HEK293 (cell line): ENCODE results near the gene GM2A.

Experiments
- BCL11A ChIP-seq: fragments of 450-650 bp; formaldehyde crosslinking; IDR thresholded peaks from 2 replicates; pipeline ENCODE4 v1.5.1; 2016; ENCODE audit warnings: low read depth, missing biosample characterization, missing genetic modification characterization
- CTCF ChIP-seq: fragments of 450-650 bp; formaldehyde crosslinking; IDR thresholded peaks from 2 replicates; pipeline ENCODE4 v1.5.1; 2016; ENCODE audit warnings: missing biosample characterization, missing genetic modification characterization
- GLIS2 ChIP-seq: fragments of 450-650 bp; formaldehyde crosslinking; IDR thresholded peaks from 2 replicates; pipeline ENCODE4 v1.5.1; 2016; ENCODE audit warnings: missing biosample characterization, missing genetic modification characterization
- IKZF3 ChIP-seq: fragments of 450-650 bp; IDR thresholded peaks from 2 replicates; pipeline ENCODE4 v1.5.0; 2018; ENCODE audit warnings: missing biosample characterization, mild to moderate bottlenecking, missing genetic modification characterization, moderate library complexity
- PRDM1 ChIP-seq: fragments of 450-650 bp; formaldehyde crosslinking; IDR thresholded peaks from 2 replicates; pipeline ENCODE4; 2016; ENCODE audit warnings: missing biosample characterization, missing genetic modification characterization
- ZNF19 ChIP-seq: fragments of 450-650 bp; formaldehyde crosslinking; IDR thresholded peaks from 2 replicates; pipeline ENCODE4; 2016; ENCODE audit warnings: missing biosample characterization, missing genetic modification characterization, low read depth
- ZNF449 ChIP-seq: fragments of 450-650 bp; formaldehyde crosslinking; IDR thresholded peaks from 2 replicates; pipeline ENCODE4 v1.5.1; 2017; ENCODE audit warnings: missing biosample characterization, mild to moderate bottlenecking, missing genetic modification characterization, moderate library complexity
- ZNF501 ChIP-seq: fragments of 450-650 bp; formaldehyde crosslinking; IDR thresholded peaks from 2 replicates; pipeline ENCODE4 v1.5.1; 2016; ENCODE audit warnings: missing biosample characterization, missing genetic modification characterization
- ZNF610 ChIP-seq: fragments of 450-650 bp; formaldehyde crosslinking; IDR thresholded peaks from 2 replicates; pipeline ENCODE4 v1.5.1; 2016; ENCODE audit warnings: missing biosample characterization, missing genetic modification characterization, borderline replicate concordance
- ZNF654 ChIP-seq: fragments of 450-650 bp; formaldehyde crosslinking; IDR thresholded peaks from 2 replicates; pipeline ENCODE4 v1.5.1; 2016; ENCODE audit warnings: low read depth, missing biosample characterization, missing genetic modification characterization
- TF ChIP-seq, protein P1 (sequence below): fragments of 450-650 bp; formaldehyde crosslinking; IDR thresholded peaks from 2 replicates; pipeline ENCODE4 v1.5.1; 2016; ENCODE audit warnings: missing biosample characterization, missing genetic modification characterization
- TF ChIP-seq, protein P2 (sequence below): fragments of 450-650 bp; formaldehyde crosslinking; IDR thresholded peaks from 2 replicates; pipeline ENCODE4 v1.5.1; 2016; ENCODE audit warnings: missing biosample characterization, missing genetic modification characterization
- TF ChIP-seq, protein P3 (sequence below): fragments of 450-650 bp; formaldehyde crosslinking; IDR thresholded peaks from 2 replicates; pipeline ENCODE4 v1.5.1; 2016; ENCODE audit warnings: missing biosample characterization, missing genetic modification characterization

GRCh38 chr5:151286246-151286645 lies 33.3 kb downstream of the GM2A start:
- TF ChIP-seq IKZF3 (tag by site-specific recombination) (no peak), GLIS2 (tag by site-specific recombination) (no peak), ZNF610 (tag by site-specific recombination) (no peak), PRDM1 (tag by site-specific recombination) (no peak), CTCF (tag by site-specific recombination) (no peak), ZNF19 (no peak), ZNF501 (no peak), ZNF654 (tag by site-specific recombination) (no peak), BCL11A (no peak), ZNF449 (no peak)
- TF ChIP-seq, protein P1, sequence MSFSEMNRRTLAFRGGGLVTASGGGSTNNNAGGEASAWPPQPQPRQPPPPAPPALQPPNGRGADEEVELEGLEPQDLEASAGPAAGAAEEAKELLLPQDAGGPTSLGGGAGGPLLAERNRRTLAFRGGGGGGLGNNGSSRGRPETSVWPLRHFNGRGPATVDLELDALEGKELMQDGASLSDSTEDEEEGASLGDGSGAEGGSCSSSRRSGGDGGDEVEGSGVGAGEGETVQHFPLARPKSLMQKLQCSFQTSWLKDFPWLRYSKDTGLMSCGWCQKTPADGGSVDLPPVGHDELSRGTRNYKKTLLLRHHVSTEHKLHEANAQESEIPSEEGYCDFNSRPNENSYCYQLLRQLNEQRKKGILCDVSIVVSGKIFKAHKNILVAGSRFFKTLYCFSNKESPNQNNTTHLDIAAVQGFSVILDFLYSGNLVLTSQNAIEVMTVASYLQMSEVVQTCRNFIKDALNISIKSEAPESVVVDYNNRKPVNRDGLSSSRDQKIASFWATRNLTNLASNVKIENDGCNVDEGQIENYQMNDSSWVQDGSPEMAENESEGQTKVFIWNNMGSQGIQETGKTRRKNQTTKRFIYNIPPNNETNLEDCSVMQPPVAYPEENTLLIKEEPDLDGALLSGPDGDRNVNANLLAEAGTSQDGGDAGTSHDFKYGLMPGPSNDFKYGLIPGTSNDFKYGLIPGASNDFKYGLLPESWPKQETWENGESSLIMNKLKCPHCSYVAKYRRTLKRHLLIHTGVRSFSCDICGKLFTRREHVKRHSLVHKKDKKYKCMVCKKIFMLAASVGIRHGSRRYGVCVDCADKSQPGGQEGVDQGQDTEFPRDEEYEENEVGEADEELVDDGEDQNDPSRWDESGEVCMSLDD (tag by site-specific recombination), result no peak
- TF ChIP-seq, protein P2, sequence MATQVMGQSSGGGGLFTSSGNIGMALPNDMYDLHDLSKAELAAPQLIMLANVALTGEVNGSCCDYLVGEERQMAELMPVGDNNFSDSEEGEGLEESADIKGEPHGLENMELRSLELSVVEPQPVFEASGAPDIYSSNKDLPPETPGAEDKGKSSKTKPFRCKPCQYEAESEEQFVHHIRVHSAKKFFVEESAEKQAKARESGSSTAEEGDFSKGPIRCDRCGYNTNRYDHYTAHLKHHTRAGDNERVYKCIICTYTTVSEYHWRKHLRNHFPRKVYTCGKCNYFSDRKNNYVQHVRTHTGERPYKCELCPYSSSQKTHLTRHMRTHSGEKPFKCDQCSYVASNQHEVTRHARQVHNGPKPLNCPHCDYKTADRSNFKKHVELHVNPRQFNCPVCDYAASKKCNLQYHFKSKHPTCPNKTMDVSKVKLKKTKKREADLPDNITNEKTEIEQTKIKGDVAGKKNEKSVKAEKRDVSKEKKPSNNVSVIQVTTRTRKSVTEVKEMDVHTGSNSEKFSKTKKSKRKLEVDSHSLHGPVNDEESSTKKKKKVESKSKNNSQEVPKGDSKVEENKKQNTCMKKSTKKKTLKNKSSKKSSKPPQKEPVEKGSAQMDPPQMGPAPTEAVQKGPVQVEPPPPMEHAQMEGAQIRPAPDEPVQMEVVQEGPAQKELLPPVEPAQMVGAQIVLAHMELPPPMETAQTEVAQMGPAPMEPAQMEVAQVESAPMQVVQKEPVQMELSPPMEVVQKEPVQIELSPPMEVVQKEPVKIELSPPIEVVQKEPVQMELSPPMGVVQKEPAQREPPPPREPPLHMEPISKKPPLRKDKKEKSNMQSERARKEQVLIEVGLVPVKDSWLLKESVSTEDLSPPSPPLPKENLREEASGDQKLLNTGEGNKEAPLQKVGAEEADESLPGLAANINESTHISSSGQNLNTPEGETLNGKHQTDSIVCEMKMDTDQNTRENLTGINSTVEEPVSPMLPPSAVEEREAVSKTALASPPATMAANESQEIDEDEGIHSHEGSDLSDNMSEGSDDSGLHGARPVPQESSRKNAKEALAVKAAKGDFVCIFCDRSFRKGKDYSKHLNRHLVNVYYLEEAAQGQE (tag by site-specific recombination), result no peak
- TF ChIP-seq, protein P3, sequence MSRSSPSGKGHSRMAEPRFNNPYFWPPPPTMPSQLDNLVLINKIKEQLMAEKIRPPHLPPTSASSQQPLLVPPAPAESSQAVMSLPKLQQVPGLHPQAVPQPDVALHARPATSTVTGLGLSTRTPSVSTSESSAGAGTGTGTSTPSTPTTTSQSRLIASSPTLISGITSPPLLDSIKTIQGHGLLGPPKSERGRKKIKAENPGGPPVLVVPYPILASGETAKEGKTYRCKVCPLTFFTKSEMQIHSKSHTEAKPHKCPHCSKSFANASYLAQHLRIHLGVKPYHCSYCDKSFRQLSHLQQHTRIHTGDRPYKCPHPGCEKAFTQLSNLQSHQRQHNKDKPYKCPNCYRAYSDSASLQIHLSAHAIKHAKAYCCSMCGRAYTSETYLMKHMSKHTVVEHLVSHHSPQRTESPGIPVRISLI (tag by site-specific recombination), result no peak
